Activated CD4-positive, alpha-beta T cell treated with anti-CD3 and anti-CD28 coated beads for 36 hours (primary cell): Measurements from ENCODE around the gene CHP1. TPM values are rescaled to one million over a fixed set of nuclear protein-coding genes. Genes with fewer than 3 reads are reported as not detected.

Experiments used
- total RNA-seq, 2 experiments: library from RNA; stranded (reverse); gene quantifications; one replicate each; pipeline ENCODE4 v1.2.3, GENCODE V29; 2021

CHP1 gene
- total RNA-seq, 2 experiments from 2014 or later, result 32.7 to 34.5 TPM

Other genes with a start within 250 kb of the CHP1 start
- gene INO80, start 115.0 kb upstream of the CHP1 start, total RNA-seq, result 10 to 100 TPM; 22.2 to 25.1 TPM
- not detected for gene EXD1, start 511 bp upstream of the CHP1 start, total RNA-seq
- gene OIP5, start 101.3 kb downstream of the CHP1 start, total RNA-seq, result 10 to 100 TPM; 11.5 to 14.0 TPM
- 100 to 1,000 TPM; 179 to 206 TPM for gene NUSAP1, start 101.6 kb downstream of the CHP1 start, total RNA-seq
- 10 to 100 TPM; 16.9 to 27.2 TPM for gene NDUFAF1, start 171.2 kb downstream of the CHP1 start, total RNA-seq
- gene RTF1, start 185.8 kb downstream of the CHP1 start, total RNA-seq, result 10 to 100 TPM; 29.4 to 32.3 TPM